ENCODE measurements around the gene SMIM43. TPM values are rescaled to one million over a fixed set of nuclear protein-coding genes. Genes with fewer than 3 reads are reported as not detected.

The SMIM43 gene
- total RNA-seq, 1 experiment from 2014 or later: 1.2 TPM

DNA sequence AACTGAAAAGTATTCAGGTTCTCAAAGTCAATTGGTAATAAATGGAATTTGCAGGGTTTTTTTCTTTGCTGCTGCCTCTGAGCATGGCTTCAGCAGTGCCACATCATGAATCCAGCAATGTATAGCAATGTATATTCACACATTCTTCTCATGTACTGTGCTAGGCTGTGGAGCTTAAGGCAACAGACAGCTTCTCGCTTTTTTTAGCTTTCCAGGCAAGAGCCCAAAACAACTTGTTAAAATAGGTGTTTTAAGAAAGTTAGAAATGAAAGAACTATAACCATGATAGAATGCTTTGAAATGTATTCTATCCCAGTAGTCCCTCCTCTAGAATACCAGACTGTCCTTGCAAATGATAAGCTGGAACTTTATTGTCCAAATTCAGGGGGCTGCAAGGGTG is 30.4 kb downstream of the SMIM43 start:
- Histone ChIP-seq H3K23me2 (ENCODE audit: insufficient read length, low read depth, low read length, poor library complexity, severe bottlenecking) (no peaks in the 10 kb centered on the region), H3T11ph (ENCODE audit: low read length) (no peak overlapping the region), H3K23ac (ENCODE audit: insufficient read length, low read depth, low read length) (no peak overlapping the region), H3K27ac (ENCODE audit: insufficient read length, low read depth, low read length) (no peak overlapping the region), H3K79me1 (ENCODE audit: insufficient read depth, low read depth, low read length, poor library complexity, severe bottlenecking) (no peaks in the 10 kb centered on the region), H3K9ac (ENCODE audit: extremely low read depth, insufficient read length, low read length) (no peak overlapping the region), H4K8ac (replicated peaks; ENCODE audit: insufficient read length, low read depth, low read length) (no peak overlapping the region), H3K14ac (ENCODE audit: insufficient read depth, low read length) (no peak overlapping the region), H2AFZ (ENCODE audit: low read length) (no peak overlapping the region), H3K4me2 (ENCODE audit: insufficient read depth, insufficient read length, low read length) (no peak overlapping the region), H3K56ac (ENCODE audit: insufficient read length, low read depth, low read length) (no peak overlapping the region), H2BK120ac (ENCODE audit: low read depth, low read length, poor library complexity, severe bottlenecking) (no peak overlapping the region), H2BK20ac (ENCODE audit: low read depth, low read length, poor library complexity, severe bottlenecking) (no peak overlapping the region), H3K79me2 (ENCODE audit: insufficient read depth, low read length) (no peaks in the 10 kb centered on the region), H4K5ac (ENCODE audit: insufficient read length, low read depth, low read length) (no peak overlapping the region), H2BK12ac (ENCODE audit: insufficient read length, low read depth, low read length) (no peak overlapping the region), H2AK5ac (ENCODE audit: insufficient read length, low read length) (no peak overlapping the region), H2BK15ac (ENCODE audit: low read depth, low read length) (no peak overlapping the region), H3K4me1 (ENCODE audit: insufficient read depth, low read length) (no peaks in the 10 kb centered on the region), H4K20me1 (ENCODE audit: control insufficient read depth, insufficient read depth, insufficient read length) (no peaks in the 10 kb centered on the region), H2BK5ac (ENCODE audit: insufficient read length, low read length) (no peak overlapping the region), H3K9me3 (ENCODE audit: control insufficient read depth, low read depth, low read length) (no peaks in the 10 kb centered on the region), H4K91ac (ENCODE audit: insufficient read length, low read depth, low read length) (no peak overlapping the region), H3K4ac (ENCODE audit: low read depth, low read length) (no peak overlapping the region), H3K18ac (ENCODE audit: insufficient read length, low read depth, low read length) (no peak overlapping the region), H3K27me3 (ENCODE audit: insufficient read depth, low read length) (no peaks in the 10 kb centered on the region)
- Mint-ChIP-seq H3K36me3 (ENCODE audit: insufficient read depth in 1 of 3, low read depth in 3 of 3) (no peaks in the 10 kb centered on the region), H3K9me3 (peaks cover 0 to 3% of the 10 kb centered on the region in 2 experiments; a peak in 1 of 5 replicates), H3K27me3 (ENCODE audit: low read depth) (peaks cover 5% of the 10 kb centered on the region), H3K27ac (no peak overlapping the region), H3K4me3 (no peak overlapping the region), H3K4me1 (0 out of 4 replicates have a peak, but pooled peaks cover 0 to 3% of the 10 kb centered on the region in 2 experiments)
- DNase-seq: no peak
- no CpG with 5 or more reads among the region's 1 CpG for WGBS (ENCODE audit: extremely low coverage, insufficient read length, low lambda C conversion rate)
- TF ChIP-seq, protein P1, sequence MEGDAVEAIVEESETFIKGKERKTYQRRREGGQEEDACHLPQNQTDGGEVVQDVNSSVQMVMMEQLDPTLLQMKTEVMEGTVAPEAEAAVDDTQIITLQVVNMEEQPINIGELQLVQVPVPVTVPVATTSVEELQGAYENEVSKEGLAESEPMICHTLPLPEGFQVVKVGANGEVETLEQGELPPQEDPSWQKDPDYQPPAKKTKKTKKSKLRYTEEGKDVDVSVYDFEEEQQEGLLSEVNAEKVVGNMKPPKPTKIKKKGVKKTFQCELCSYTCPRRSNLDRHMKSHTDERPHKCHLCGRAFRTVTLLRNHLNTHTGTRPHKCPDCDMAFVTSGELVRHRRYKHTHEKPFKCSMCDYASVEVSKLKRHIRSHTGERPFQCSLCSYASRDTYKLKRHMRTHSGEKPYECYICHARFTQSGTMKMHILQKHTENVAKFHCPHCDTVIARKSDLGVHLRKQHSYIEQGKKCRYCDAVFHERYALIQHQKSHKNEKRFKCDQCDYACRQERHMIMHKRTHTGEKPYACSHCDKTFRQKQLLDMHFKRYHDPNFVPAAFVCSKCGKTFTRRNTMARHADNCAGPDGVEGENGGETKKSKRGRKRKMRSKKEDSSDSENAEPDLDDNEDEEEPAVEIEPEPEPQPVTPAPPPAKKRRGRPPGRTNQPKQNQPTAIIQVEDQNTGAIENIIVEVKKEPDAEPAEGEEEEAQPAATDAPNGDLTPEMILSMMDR (conservative IDR thresholded peaks at IDR 0.05): no peak

All from H9 (cell line).